GM19240 (cell line): ENCODE data around the gene CIPC.

Experiments
- DNase-seq: peaks from one replicate; pipeline ENCODE4 v3.0.0; 2011; ENCODE audit warnings: low spot score; ENCODE audit not compliant: insufficient read length

The CIPC gene

GRCh38 chr14:77069551-77069950 lies 28.5 kb upstream of the CIPC start:
- DNase-seq: no peak

- DNase-seq: no peak
Measured at GRCh38 chr14:77071938-77072388, 26.1 kb upstream of the CIPC start.

- no peak for DNase-seq
Measured at GRCh38 chr14:77074969-77075368, 23.1 kb upstream of the CIPC start.

DNA sequence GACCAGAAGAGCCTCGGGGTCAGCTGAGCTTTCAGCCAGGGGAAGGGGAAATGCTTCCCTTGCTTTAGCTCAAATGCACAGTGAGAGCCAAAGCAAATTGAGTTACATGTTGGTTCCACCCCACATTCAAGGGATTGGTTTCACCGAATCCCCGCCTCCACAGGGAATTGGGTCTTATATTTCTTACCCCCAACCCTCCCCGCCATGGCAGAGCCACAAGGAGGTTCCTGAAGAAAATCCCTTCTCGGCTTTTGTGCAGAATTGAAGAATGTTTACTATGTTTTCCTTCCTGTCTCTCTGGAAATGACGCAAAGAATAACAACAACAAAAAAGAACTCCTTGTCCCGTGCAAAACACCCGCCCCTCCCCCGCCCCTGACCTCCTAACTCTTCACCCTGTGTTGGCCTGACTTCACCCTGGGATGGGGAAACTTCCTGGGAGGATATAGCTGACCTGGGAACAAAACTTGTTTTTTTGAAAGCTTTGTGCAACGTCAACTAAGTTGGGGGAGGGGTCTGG lies 21.9 kb upstream of the CIPC start:
- no peak for DNase-seq

DNA sequence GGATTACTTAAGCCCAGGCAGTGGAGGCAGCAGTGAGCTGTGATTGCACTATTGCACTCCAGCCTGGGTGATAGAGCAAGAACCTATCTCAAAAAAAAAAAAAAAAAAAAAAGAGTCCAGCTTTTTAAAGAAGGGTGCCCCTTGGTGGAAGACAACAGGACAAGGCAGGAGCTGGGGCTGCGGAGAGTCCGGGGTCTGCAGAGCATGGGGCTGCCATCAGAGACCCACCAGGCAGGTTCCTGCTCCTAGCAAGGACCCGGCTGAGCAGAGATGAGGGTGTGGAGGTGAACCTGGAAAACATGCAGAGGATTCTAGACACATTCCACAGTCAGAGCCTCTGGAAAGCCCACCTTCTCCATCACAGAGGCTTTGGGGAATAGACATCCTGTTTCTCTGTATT lies 21.0 kb upstream of the CIPC start:
- DNase-seq: no peak

DNA sequence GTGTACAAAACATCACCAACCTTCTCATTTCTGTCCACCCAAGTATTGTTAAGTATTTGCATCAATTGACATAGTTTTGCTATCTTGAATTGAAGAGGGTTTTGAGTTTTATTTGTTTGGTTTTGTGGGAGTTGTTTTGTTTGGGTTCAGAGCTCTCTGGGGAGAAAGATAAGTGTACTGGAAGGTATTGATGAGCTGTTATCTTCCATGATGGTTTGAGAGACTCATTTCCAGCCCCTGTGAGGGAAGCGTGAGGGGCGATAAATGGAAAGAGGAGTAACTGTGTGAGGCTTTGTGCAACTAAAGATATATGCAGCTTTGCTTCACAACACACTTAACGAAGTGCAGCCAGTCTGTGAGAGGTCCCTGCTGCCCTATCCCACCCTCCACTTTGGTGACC lies 15.7 kb upstream of the CIPC start:
- DNase-seq: no peak

DNA sequence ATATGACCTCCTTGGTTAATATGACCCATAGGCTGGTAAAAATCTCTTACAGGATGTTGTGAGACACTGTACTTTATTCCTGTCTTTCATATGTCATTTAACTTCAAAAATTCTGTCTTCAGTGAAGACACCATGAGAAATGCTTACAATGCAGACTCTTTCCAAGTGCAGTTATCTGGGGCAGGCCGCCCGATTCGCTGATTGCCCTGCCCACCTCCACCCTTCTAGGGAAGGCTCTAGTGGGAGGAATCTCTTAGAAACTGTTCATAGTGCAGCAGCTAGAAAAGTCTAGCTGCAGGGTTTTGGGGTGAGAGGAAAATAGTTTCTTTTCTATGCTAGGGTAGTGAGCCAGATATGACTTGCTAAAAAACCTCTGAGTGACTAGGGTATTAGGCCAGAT lies 15.0 kb upstream of the CIPC start:
- DNase-seq: no peak

DNA sequence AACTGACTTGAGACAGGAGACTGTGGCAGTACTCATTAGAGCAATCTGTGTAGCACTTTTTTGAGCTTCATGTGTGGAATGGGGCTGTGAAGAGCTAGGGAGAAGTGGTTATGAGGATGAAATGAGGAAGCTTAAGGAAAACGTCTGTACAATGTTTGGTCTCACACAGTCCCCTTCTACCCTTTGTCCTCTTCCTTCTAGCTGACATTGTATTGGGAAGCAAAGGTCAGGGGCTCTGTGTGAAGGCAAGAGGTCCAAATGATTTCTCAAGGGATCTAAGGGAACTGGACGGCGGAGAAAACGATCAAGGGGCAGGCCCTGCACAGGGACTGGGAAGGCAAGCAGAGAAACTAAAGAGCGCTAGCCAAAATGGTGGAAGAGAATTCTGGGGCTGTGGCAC lies 13.1 kb upstream of the CIPC start:
- no peak for DNase-seq

DNA sequence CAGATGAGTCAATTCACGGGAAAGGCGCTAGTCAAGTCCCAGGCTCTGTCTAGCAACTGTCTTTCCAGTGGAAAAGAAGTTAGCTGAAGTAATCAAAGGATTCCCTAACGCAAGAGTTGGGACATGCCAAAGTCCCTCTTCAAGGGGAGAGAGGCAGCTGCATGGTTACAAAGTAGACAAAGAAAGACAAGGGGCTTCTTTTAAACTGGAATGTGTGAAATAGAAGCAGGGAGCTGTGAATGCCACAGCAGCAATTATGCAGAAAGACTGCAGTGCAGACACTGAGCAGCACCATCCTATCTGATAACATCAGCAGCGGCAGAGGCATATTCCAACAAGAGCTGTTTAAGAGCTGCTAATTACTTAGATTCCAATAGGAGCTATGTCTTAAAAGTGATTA lies 12.5 kb upstream of the CIPC start:
- no peak for DNase-seq

GRCh38 chr14:77086017-77086727 lies 11.9 kb upstream of the CIPC start:
- DNase-seq: no peak

DNA sequence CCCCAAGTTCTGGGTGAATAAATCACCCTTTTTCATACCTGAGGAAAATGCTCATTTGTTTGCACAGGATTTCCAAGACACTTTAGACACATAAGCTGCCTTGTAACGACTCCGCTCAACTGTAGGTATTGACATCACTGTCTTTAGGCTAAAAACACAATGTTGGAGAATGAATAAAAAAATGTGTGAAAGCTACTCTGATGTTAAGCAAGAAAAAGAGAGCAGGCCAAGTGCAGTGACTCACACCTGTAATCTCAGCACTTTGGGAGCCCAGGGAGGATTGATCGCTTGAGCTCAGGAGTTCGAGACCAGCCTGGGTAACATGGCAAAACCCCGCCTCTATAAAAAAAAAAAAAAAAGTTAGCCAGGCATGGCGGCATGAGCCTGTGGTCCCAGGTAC lies 11.1 kb upstream of the CIPC start:
- DNase-seq: no peak

DNA sequence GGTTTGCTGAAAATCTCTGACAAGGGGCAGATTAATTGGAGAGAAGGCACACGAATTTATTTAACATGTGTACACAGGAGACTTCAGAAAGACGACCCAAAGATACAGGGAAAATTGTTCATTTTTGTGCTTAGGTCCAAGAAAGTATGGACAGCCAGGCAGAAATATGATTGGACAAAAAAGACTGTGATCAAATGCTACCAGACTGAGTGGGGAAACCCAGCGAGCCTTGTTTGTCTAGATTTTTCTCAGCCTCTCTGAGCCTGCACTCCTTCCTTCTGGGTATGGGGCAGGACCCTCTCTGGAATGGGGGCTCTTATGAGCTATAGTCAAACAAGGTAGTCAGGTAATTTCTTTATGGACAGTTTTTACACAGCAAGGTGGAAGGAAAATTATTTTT lies 10.4 kb upstream of the CIPC start:
- DNase-seq: no peak

- no peak for DNase-seq
Measured at GRCh38 chr14:77088219-77088618, 9.8 kb upstream of the CIPC start.

GRCh38 chr14:77088645-77089044 lies 9.4 kb upstream of the CIPC start:
- no peak for DNase-seq

DNA sequence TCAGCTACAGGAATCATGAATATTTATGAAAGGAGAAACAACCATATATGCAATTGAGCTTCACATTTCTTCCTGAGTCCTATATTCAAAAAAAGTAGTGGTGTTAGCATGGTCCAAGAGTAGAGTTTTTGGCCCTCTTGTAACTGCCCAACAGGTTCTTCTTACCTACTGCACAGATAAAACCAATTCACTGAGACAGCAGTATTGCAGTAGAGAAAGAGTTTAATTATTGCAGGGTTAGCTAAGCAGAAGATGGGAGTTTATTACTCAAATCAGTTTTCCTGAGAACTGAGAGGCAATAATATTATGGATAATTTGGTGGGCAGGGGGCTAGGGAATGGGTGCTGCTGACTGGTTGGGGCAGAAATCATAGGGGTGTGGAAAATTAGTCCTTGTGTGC lies 6.5 kb upstream of the CIPC start:
- DNase-seq: no peak

DNA sequence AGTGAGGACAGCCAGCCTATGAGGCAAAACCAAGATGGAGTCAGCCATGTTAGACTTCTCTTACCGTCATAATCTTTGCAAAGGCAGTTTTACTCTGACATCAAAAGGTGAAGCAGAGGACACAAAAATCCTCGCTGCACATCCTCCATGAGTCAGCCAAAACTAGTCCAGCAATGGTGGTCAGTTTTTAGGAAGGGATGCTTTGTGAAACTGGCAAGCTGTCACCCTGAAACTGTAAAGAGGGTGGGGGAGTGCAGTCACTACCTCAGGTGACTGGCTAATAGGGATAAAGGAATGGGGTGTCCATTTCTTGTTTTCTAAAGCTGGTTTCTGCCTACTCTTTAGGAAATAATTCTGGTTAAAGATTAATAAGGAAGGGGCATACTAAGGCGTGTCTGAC lies 5.4 kb upstream of the CIPC start:
- no peak for DNase-seq

DNA sequence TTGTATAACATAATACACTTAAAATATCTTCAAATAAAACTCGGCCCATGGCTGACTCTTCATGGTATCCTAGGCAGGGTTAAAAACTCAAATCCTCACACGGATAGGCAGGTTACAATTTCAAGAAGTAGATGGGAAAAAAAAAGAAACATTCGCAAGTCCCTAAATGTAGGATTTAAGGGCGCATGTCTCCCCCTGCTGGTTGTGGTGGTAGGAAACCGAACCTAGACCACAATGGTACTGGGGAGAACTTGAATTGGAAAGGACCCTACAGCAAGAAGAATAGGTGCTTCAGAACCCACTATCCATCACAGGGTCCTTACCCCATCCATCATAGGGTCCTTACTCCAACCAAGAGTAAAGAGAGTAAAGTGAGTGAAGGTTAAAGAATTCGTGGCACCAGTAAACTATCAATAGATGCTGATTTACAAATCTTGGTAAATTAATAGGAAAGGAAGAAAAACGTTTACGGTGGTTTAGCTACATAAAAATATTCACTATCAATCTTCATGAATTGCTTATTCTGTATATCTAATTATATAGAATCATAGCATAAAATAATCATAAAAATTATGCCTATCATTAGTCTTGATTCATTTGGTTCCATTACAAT lies 3.3 kb upstream of the CIPC start:
- DNase-seq: no peak

DNA sequence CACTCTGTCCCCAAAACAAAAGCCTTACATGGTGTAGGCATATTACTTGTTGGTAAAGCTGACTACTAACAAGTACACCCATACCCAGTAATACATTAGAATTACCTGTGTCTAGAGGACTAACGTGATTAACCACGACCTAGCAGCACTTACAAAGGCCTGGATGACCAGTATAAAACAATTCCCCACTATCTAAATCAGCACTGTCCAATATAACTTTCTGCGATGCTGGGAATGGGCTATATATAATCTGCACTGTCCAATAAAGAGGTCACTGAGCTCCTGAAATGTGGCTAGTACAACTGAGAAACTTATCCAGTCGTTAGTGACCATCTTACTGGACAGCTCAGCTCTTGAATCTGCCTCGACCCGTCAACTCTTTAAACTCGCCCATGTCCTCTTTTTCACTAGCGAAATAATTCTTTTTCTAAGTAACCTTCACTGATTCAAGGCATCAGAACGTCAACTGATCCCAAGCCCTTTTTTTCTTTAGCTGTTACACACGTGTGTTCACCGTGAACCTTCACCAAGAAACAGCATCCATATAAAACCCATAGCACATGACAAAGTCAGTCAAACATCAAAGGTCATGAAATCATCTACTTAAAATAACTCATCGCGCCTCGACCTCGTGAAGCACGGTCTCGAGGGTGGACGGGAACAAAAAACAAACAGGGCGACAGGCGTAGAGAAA lies 905 bp upstream of the CIPC start:
- no peak for DNase-seq

GRCh38 chr14:77098529-77099353 lies 683 bp downstream of the CIPC start:
- DNase-seq: no peak

GRCh38 chr14:77099425-77100167 lies 1.5 kb downstream of the CIPC start:
- DNase-seq: no peak

DNA sequence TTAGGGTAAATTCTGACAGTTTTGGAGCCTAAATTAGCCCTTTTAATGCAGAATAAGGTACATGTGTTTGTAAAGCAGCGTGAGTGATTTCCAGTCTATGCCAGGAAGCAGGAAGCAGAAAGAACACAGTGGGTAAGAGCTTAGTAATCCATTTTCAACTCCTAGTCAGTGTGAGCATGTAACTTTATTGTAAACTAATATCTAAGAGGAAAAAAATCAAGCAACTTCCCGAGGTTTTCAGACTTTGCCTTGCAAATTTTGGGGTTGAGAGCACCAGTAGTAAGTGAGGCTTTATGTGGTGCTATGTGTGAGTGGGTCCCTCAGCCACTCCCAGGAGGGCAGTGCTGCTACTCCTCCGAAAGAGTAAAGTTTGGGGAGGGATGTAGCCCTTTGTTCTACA lies 2.9 kb downstream of the CIPC start:
- DNase-seq: no peak
